Heart right ventricle (tissue), 16 donors: ENCODE measurements around the gene ATG14. TPM values are rescaled to one million over a fixed set of nuclear protein-coding genes. Genes with fewer than 3 reads are reported as not detected.

Experiments
- ATAC-seq, 8 donors: fragments of 200-7000 bp; cut with Tn5 transposase; one replicate each; pipeline ENCODE4 v1.9.1; 2020; ENCODE audit warnings: mild to moderate bottlenecking in 8 of 8, moderate library complexity in 8 of 8, moderate number of reproducible peaks in 1 of 8
- DNase-seq, 2 donors: peaks; one replicate each; pipeline ENCODE4 v3.0.0-alpha.2; 2020
- H3K27ac ChIP-seq, 10 donors: fragments of 200-600 bp; sonication (generic) in 2 of 10; one replicate each; pipeline versions ENCODE4 v1.5.0 to v1.8.0; 2020 to 2022; ENCODE audit warnings: mild to moderate bottlenecking in 3 of 10
- H3K27me3 ChIP-seq, 7 donors: fragments of 200-600 bp; one replicate each; pipeline ENCODE4 v1.8.0; 2021 to 2022; ENCODE audit warnings: mild to moderate bottlenecking in 2 of 7
- H3K36me3 ChIP-seq, 9 donors: fragments of 200-600 bp; sonication (generic) in 1 of 9; one replicate each; pipeline versions ENCODE4 v1.5.0 to v1.8.0; 2020 to 2022; ENCODE audit warnings: mild to moderate bottlenecking in 2 of 9
- H3K4me1 ChIP-seq, 9 donors: fragments of 200-600 bp; sonication (generic) in 1 of 9; one replicate each; pipeline versions ENCODE4 v1.5.0 to v1.8.0; 2020 to 2022; ENCODE audit warnings: mild to moderate bottlenecking in 4 of 9
- H3K4me3 ChIP-seq, 10 donors: fragments of 200-600 bp; sonication (generic) in 2 of 10; one replicate each; pipeline versions ENCODE4 v1.5.0 to v1.8.0; 2020 to 2022; ENCODE audit warnings: mild to moderate bottlenecking in 7 of 10, moderate library complexity in 2 of 10
- H3K9me3 ChIP-seq, 11 donors: fragments of 200-600 bp in 10 of 11; sonication (generic) in 2 of 11; one replicate each; pipeline versions ENCODE4 v1.5.0 to v1.8.0; 2013 to 2022; ENCODE audit warnings: mild to moderate bottlenecking in 2 of 11, control low read depth in 1 of 11, moderate library complexity in 1 of 11
- CTCF ChIP-seq, 9 donors: fragments of 200-600 bp; sonication (generic) in 2 of 9; IDR thresholded peaks; one replicate each; pipeline versions ENCODE4 v1.5.0 to v1.8.0; 2021 to 2022; ENCODE audit warnings: antibody characterized with exemption in 9 of 9, mild to moderate bottlenecking in 5 of 9, moderate library complexity in 1 of 9
- WGBS, 2 donors: extraction: QIAGEN DNeasy Blood & Tissue Kit; methylation state at CpG; one replicate each; pipeline ENCODE4 v1.1.7; 2013; ENCODE audit warnings: inconsistent platforms in 1 of 2; 5-methylcytosine and 5-hydroxymethylcytosine counted together
- intact Hi-C, 10 donors: fragments of 100-400 bp; cut with DNase I; formaldehyde crosslinking; loops; one replicate each; pipeline versions ENCODE4 v1.11.1 to v1.14.2; 2022
- polyA plus RNA-seq, 2 donors: library from polyadenylated mRNA; stranded (reverse); fragments of 200-250 nt; gene quantifications; one replicate each; pipeline ENCODE4 v1.2.3, GENCODE V29; 2013
- total RNA-seq, 10 donors: library from RNA; stranded (reverse); fragmentation: NEBNext Ultra II Directional in 3 of 10; extraction: Animal tissue kit (Norgen Biotek cat#: 25700) in 3 of 10; gene quantifications; one replicate each; pipeline versions ENCODE4 v1.2.1 to v1.2.4, GENCODE V29; 2021 to 2023
- donor health status: Arrhythmogenic right ventricular cardiomyopathy.
- donor health status: ischemic (EF 13 %, LVEDD 7.1; RV severe dilation, severe dysfunction).
- donor health status: healthy with polysubstance abuse.
- donor health status: DM: no; HTN: yes; CAD: no.
- donor health status: DM: no; HTN: no; CAD: no.
- donor health status: ischemic (EF 25% LVEDD 6.9; RV normal size, moderate dysfunction).
- donor health status: ischemic (EF 25% LVEDD 5.7; RV mildly dilated, moderate dysfunction).
- donor health status: healthy.
- donor health status: DM: yes; HTN: yes; CAD: no.
- donor health status: Ischemic cardiomyopathy.
- donor health status: ischemic (EF 35%, LVEDD 5.7; RV mildly dilated, moderate dysfunction).
- donor health status: nonischemic (EF 11% LVEDD 7.7; RV severe dilation, severe dysfunction).
- donor health status: DM: yes; HTN: yes; CAD: no.
- donor health status: PGD.
- donor health status: ischemic (EF 29% LVEDD 5.4; RV normal size, mild dysfunction).
- donor health status: nonischemic (EF 23%, LVEDD 6.1; RV moderate dilation, normal function).

Gene ATG14
- total and polyA plus RNA-seq, 12 donors, result 3.5 to 21.9 (median 15.3) TPM

- H3K9me3 ChIP-seq, result no peaks in the 10 kb centered on the region
- no peaks in the 10 kb centered on the region for H3K36me3 ChIP-seq
- 39 to 44% methylated on average over 6 of the region's 6 CpGs for WGBS, 2 donors
- ATAC-seq (no peak), DNase-seq (no peak)
- no peak for TF ChIP-seq CTCF (IDR thresholded peaks at IDR 0.05)
- no peaks in the 10 kb centered on the region for H3K27me3 ChIP-seq
- intact Hi-C loops, result loop anchor here in 5 of 10 donors (10.0 kb wide), 2 partner anchors 144 to 154 kb away; partner anchors contain the start of gene FBXO34 (in 3 of the 5)
- H3K4me1 ChIP-seq, result peaks cover 0 to 13% (median 3%) of the 10 kb centered on the region in 9 donors
- H3K27ac ChIP-seq, result peak overlapping the region in 1 of 10 donors; percentile 21
- H3K4me3 ChIP-seq, result no peak overlapping the region
Measured at GRCh38 chr14:55418411-55418810, 6.8 kb upstream of the ATG14 start.

GRCh38 chr14:55417955-55418354 lies 6.3 kb upstream of the ATG14 start:
- Histone ChIP-seq H3K4me1 (peaks cover 0 to 13% (median 3%) of the 10 kb centered on the region in 9 donors), H3K9me3 (no peaks in the 10 kb centered on the region), H3K27ac (peak overlapping the region in 1 of 10 donors; percentile 21), H3K36me3 (no peaks in the 10 kb centered on the region), H3K4me3 (no peak overlapping the region), H3K27me3 (no peaks in the 10 kb centered on the region)
- intact Hi-C loops, result loop anchor here in 5 of 10 donors (10.0 kb wide), 2 partner anchors 143 to 153 kb away; partner anchors contain the start of gene FBXO34 (in 3 of the 5)
- TF ChIP-seq CTCF (IDR thresholded peaks at IDR 0.05), result no peak
- DNase-seq (peak in 1 of 2 donors; percentile 7), ATAC-seq (peak in 4 of 8 donors; percentile 25 to 72 (median 63))

GRCh38 chr14:55416866-55417265 lies 5.2 kb upstream of the ATG14 start:
- WGBS, 2 donors, result 48 to 52% methylated on average over 5 of the region's 5 CpGs
- Histone ChIP-seq H3K36me3 (no peaks in the 10 kb centered on the region), H3K4me3 (no peak overlapping the region), H3K27me3 (no peaks in the 10 kb centered on the region), H3K9me3 (no peaks in the 10 kb centered on the region), H3K4me1 (peaks cover 0 to 19% (median 3%) of the 10 kb centered on the region in 9 donors), H3K27ac (no peak overlapping the region)
- ATAC-seq (no peak), DNase-seq (no peak)
- intact Hi-C loops, result loop anchor here in 5 of 10 donors (10.0 kb wide), 2 partner anchors 142 to 152 kb away; partner anchors contain the start of gene FBXO34 (in 3 of the 5)
- peak in 5 of 9 donors; percentile 6 to 41 (median 23) for TF ChIP-seq CTCF (IDR thresholded peaks at IDR 0.05)

- DNase-seq (no peak), ATAC-seq (no peak)
- no peak overlapping the region for H3K27ac ChIP-seq
- no peaks in the 10 kb centered on the region for H3K9me3 ChIP-seq
- intact Hi-C loops, result loop anchor here in 7 of 10 donors (5.0 to 10.0 kb wide), 3 partner anchors 140 to 150 kb away; partner anchors contain the start of gene FBXO34 (in 5 of the 7)
- 69 to 74% methylated on average over 3 of the region's 3 CpGs for whole genome bisulfite sequencing, 2 donors
- no peaks in the 10 kb centered on the region for H3K36me3 ChIP-seq
- no peaks in the 10 kb centered on the region for H3K27me3 ChIP-seq
- TF ChIP-seq CTCF (IDR thresholded peaks at IDR 0.05), result no peak
- no peak overlapping the region for H3K4me3 ChIP-seq
- H3K4me1 ChIP-seq, result peaks cover 3 to 35% (median 16%) of the 10 kb centered on the region in 9 donors
Measured at GRCh38 chr14:55414551-55414950, 2.9 kb upstream of the ATG14 start.
